Activated T-helper 2 cell treated with anti-CD3 and anti-CD28 coated beads, Interferon-gamma antibody, Interleukin-2, Interleukin-4, amounts not matched to agents 10 μg/mL and 5 μg/mL and 100 μg/mL, durations not matched to agents 14 hours and 24 hours and 36 hours (primary cell): ENCODE measurements around the gene SH3BP1. TPM values are rescaled to one million over a fixed set of nuclear protein-coding genes. Genes with fewer than 3 reads are reported as not detected.
"Not testable (repeated sequence)": the region's sequence is repeated elsewhere in the genome, so short reads cannot be mapped to it uniquely, and the experiment has no call there.

Experiments used
- DNase-seq: peaks from one replicate; pipeline ENCODE4 v3.0.0; 2021; ENCODE audit warnings: low spot score
- H3K27ac Mint-ChIP-seq: one replicate; pipeline ENCODE4 v1.8.0; 2021; ENCODE audit warnings: mixed read lengths
- H3K27me3 Mint-ChIP-seq: one replicate; pipeline ENCODE4 v1.8.0; 2021; ENCODE audit warnings: low read depth, mixed read lengths
- H3K36me3 Mint-ChIP-seq: one replicate; pipeline ENCODE4 v1.8.0; 2021; ENCODE audit warnings: low read depth, mixed read lengths
- H3K4me1 Mint-ChIP-seq: one replicate; pipeline ENCODE4 v1.8.0; 2021; ENCODE audit warnings: low read depth, mixed read lengths
- H3K4me3 Mint-ChIP-seq: one replicate; pipeline ENCODE4 v1.8.0; 2021; ENCODE audit warnings: low read depth, mild to moderate bottlenecking, moderate library complexity, mixed read lengths
- H3K9me3 Mint-ChIP-seq: one replicate; pipeline ENCODE4 v1.8.0; 2021; ENCODE audit warnings: mixed read lengths
- intact Hi-C: fragments of 100-400 bp; cut with micrococcal nuclease; formaldehyde crosslinking; loops from one replicate; pipeline ENCODE4 v1.15.1; 2023
- total RNA-seq: library from RNA; stranded (reverse); gene quantifications from 2 replicates; pipeline ENCODE4 v1.2.3, GENCODE V29; 2022

The SH3BP1 gene
- total RNA-seq, 1 donor from 2014 or later, result 122 TPM

GRCh38 chr22:37639771-37640590 is 512 bp downstream of the SH3BP1 start:
- no peak for DNase-seq
- intact Hi-C loops, result loop anchor here (1.0 to 2.0 kb wide), 2 partner anchors 19 to 37 kb away; partner anchors contain the start of gene PDXP

GRCh38 chr22:37640591-37641560 is 1.4 kb downstream of the SH3BP1 start:
- Mint-ChIP-seq H3K4me1 (peaks cover 40% of the 10 kb centered on the region), H3K27me3 (no peaks in the 10 kb centered on the region), H3K9me3 (no peaks in the 10 kb centered on the region), H3K4me3 (peak overlapping the region; percentile 100), H3K36me3 (peaks cover 37% of the 10 kb centered on the region), H3K27ac (peak overlapping the region; percentile 99)
- intact Hi-C loops, result no loop called here
- no peak for DNase-seq

More at GRCh38 chr22:37639771-37640590, 512 bp downstream of the SH3BP1 start:
- H3K4me1 Mint-ChIP-seq, result peaks cover 40% of the 10 kb centered on the region
- H3K27ac Mint-ChIP-seq, result peak overlapping the region; percentile 99
- no peaks in the 10 kb centered on the region for H3K9me3 Mint-ChIP-seq
- no peaks in the 10 kb centered on the region for H3K27me3 Mint-ChIP-seq
- H3K36me3 Mint-ChIP-seq, result peaks cover 30% of the 10 kb centered on the region
- H3K4me3 Mint-ChIP-seq, result peak overlapping the region; percentile 100

GRCh38 chr22:37641561-37641949 is 2.1 kb downstream of the SH3BP1 start:
- Mint-ChIP-seq H3K36me3 (peaks cover 39% of the 10 kb centered on the region), H3K27ac (peak overlapping the region; percentile 62), H3K4me1 (peaks cover 35% of the 10 kb centered on the region), H3K9me3 (no peaks in the 10 kb centered on the region), H3K27me3 (no peaks in the 10 kb centered on the region), H3K4me3 (peak overlapping the region; percentile 51)
- intact Hi-C loops, result no loop called here
- no peak for DNase-seq

- Mint-ChIP-seq H3K4me1 (peaks cover 19% of the 10 kb centered on the region), H3K9me3 (no peaks in the 10 kb centered on the region), H3K27ac (peak overlapping the region; percentile 2), H3K36me3 (peaks cover 50% of the 10 kb centered on the region), H3K4me3 (peak overlapping the region; percentile 14), H3K27me3 (no peaks in the 10 kb centered on the region)
- intact Hi-C loops, result loop anchor here (1.0 kb wide), 1 partner anchor 38 kb away; no protein-coding TSS in a partner anchor
- DNase-seq, result peak; percentile 79
Observed at GRCh38 chr22:37643225-37643847, 3.9 kb downstream of the SH3BP1 start.

GRCh38 chr22:37647317-37647716 is 7.8 kb downstream of the SH3BP1 start:
- intact Hi-C loops, result no loop called here
- no peaks in the 10 kb centered on the region for H3K27me3 Mint-ChIP-seq
- peaks cover 8% of the 10 kb centered on the region for H3K4me1 Mint-ChIP-seq
- no peak for DNase-seq
- H3K9me3 Mint-ChIP-seq, result no peaks in the 10 kb centered on the region
- peaks cover 70% of the 10 kb centered on the region for H3K36me3 Mint-ChIP-seq
- H3K4me3 Mint-ChIP-seq, result no peak overlapping the region
- H3K27ac Mint-ChIP-seq, result no peak overlapping the region

GRCh38 chr22:37647928-37648327 is 8.5 kb downstream of the SH3BP1 start:
- peaks cover 70% of the 10 kb centered on the region for H3K36me3 Mint-ChIP-seq
- no peak overlapping the region for H3K4me3 Mint-ChIP-seq
- H3K27ac Mint-ChIP-seq, result no peak overlapping the region
- H3K4me1 Mint-ChIP-seq, result peaks cover 6% of the 10 kb centered on the region
- no peak for DNase-seq
- no peaks in the 10 kb centered on the region for H3K9me3 Mint-ChIP-seq
- H3K27me3 Mint-ChIP-seq, result no peaks in the 10 kb centered on the region
- intact Hi-C loops, result no loop called here

GRCh38 chr22:37650463-37651136 is 11.1 kb downstream of the SH3BP1 start:
- DNase-seq, result no peak
- Mint-ChIP-seq H3K9me3 (no peaks in the 10 kb centered on the region), H3K4me1 (no peaks in the 10 kb centered on the region), H3K27ac (no peak overlapping the region), H3K4me3 (no peak overlapping the region), H3K27me3 (no peaks in the 10 kb centered on the region), H3K36me3 (peaks cover 65% of the 10 kb centered on the region)
- intact Hi-C loops, result no loop called here

GRCh38 chr22:37654563-37655251 is 15.2 kb downstream of the SH3BP1 start:
- H3K36me3 Mint-ChIP-seq, result peaks cover 40% of the 10 kb centered on the region
- intact Hi-C loops, result no loop called here

GRCh38 chr22:37655252-37655563 is 15.7 kb downstream of the SH3BP1 start:
- H3K27me3 Mint-ChIP-seq, result no peaks in the 10 kb centered on the region
- H3K4me3 Mint-ChIP-seq, result no peak overlapping the region
- peaks cover 36% of the 10 kb centered on the region for H3K36me3 Mint-ChIP-seq
- H3K4me1 Mint-ChIP-seq, result peaks cover 14% of the 10 kb centered on the region
- no peak for DNase-seq
- intact Hi-C loops, result no loop called here
- no peak overlapping the region for H3K27ac Mint-ChIP-seq
- H3K9me3 Mint-ChIP-seq, result no peaks in the 10 kb centered on the region

More at GRCh38 chr22:37654563-37655251, 15.2 kb downstream of the SH3BP1 start:
- Mint-ChIP-seq H3K27me3 (no peaks in the 10 kb centered on the region), H3K4me1 (peaks cover 9% of the 10 kb centered on the region), H3K9me3 (no peaks in the 10 kb centered on the region), H3K4me3 (no peak overlapping the region), H3K27ac (peak overlapping the region; percentile 33)
- DNase-seq, result no peak

- H3K9me3 Mint-ChIP-seq, DNase-seq, H3K27me3 Mint-ChIP-seq, intact Hi-C loops, H3K4me3 Mint-ChIP-seq: not testable (repeated sequence)
- peaks cover 38% of the 10 kb centered on the region for H3K36me3 Mint-ChIP-seq
- peak overlapping the region; percentile 36 for H3K27ac Mint-ChIP-seq
- H3K4me1 Mint-ChIP-seq, result peaks cover 24% of the 10 kb centered on the region
Observed at GRCh38 chr22:37656583-37656982, 17.1 kb downstream of the SH3BP1 start.

- Mint-ChIP-seq H3K27ac (peak overlapping the region; percentile 89), H3K27me3 (no peaks in the 10 kb centered on the region), H3K4me3 (peak overlapping the region; percentile 84), H3K4me1 (peaks cover 29% of the 10 kb centered on the region), H3K36me3 (peaks cover 29% of the 10 kb centered on the region), H3K9me3 (no peaks in the 10 kb centered on the region)
- no peak for DNase-seq
- intact Hi-C loops, result loop anchor here (1.0 to 2.0 kb wide), 2 partner anchors 18 to 19 kb away; partner anchors contain the start of genes LGALS1 and SH3BP1
Observed at GRCh38 chr22:37657590-37658132, 18.2 kb downstream of the SH3BP1 start.
